Activated gamma-delta T cell treated with anti-CD3 and anti-CD28 coated beads, Interleukin-2, amount 50 U/mL, for 16 hours (primary cell): ENCODE measurements around the gene NAGPA.
A peak's percentile ranks its signal among the peaks of the same experiment; 100 is the strongest.
"Not testable (repeated sequence)": the region's sequence is repeated elsewhere in the genome, so short reads cannot be mapped to it uniquely, and the experiment has no call there.

Source experiments
- DNase-seq: peaks from one replicate; pipeline ENCODE4 v3.0.0-alpha.2; 2020; ENCODE audit warnings: low read depth

NAGPA gene

GRCh38 chr16:5033256-5034166, at the start of gene NAGPA:
Gene NAGPA (minus strand): TSS chr16:5033935. CDS start chr16:5033914, 21 bp downstream.
- DNase-seq, result peak; percentile 70

GRCh38 chr16:5080996-5081395, 47.3 kb upstream of the NAGPA start:
- not testable (repeated sequence) for DNase-seq

GRCh38 chr16:5080461-5080860, 46.7 kb upstream of the NAGPA start:
- not testable (repeated sequence) for DNase-seq

- DNase-seq, result no peak
Observed at GRCh38 chr16:5078626-5079025, 44.9 kb upstream of the NAGPA start.

- no peak for DNase-seq
Observed at GRCh38 chr16:5077304-5077703, 43.6 kb upstream of the NAGPA start.

GRCh38 chr16:5075637-5076036, 41.9 kb upstream of the NAGPA start:
- no peak for DNase-seq

- not testable (repeated sequence) for DNase-seq
Observed at GRCh38 chr16:5073771-5074170, 40.0 kb upstream of the NAGPA start.

- no peak for DNase-seq
Observed at GRCh38 chr16:5073279-5073629, 39.5 kb upstream of the NAGPA start.

- no peak for DNase-seq
Observed at GRCh38 chr16:5072334-5073278, 38.9 kb upstream of the NAGPA start.

- DNase-seq, result peak; percentile 87
Observed at GRCh38 chr16:5071681-5072333, 38.1 kb upstream of the NAGPA start, which contains the start of gene ALG1. Gene ALG1 (plus strand): TSS chr16:5071843. CDS start chr16:5071850, 7 bp downstream.

- no peak for DNase-seq
Observed at GRCh38 chr16:5071341-5071680, 37.6 kb upstream of the NAGPA start.

- DNase-seq, result no peak
Observed at GRCh38 chr16:5070431-5071186, 36.9 kb upstream of the NAGPA start.

GRCh38 chr16:5069854-5070253, 36.1 kb upstream of the NAGPA start:
- no peak for DNase-seq

GRCh38 chr16:5069048-5069447, 35.3 kb upstream of the NAGPA start:
- DNase-seq, result no peak

- DNase-seq, result no peak
Observed at GRCh38 chr16:5066511-5066910, 32.8 kb upstream of the NAGPA start.

- no peak for DNase-seq
Observed at GRCh38 chr16:5065813-5066212, 32.1 kb upstream of the NAGPA start, which contains the start of gene C16orf89. Gene C16orf89 (minus strand): TSS chr16:5065956. CDS start chr16:5065908, 48 bp downstream.

GRCh38 chr16:5065326-5065725, 31.6 kb upstream of the NAGPA start:
- no peak for DNase-seq

GRCh38 chr16:5064915-5065314, 31.2 kb upstream of the NAGPA start:
- no peak for DNase-seq

GRCh38 chr16:5062790-5063765, 29.3 kb upstream of the NAGPA start:
- no peak for DNase-seq

GRCh38 chr16:5062051-5062450, 28.3 kb upstream of the NAGPA start:
- DNase-seq, result no peak
